GM23248 (cell line): ENCODE measurements around the gene LFNG.
"Not testable (repeated sequence)": the region's sequence is repeated elsewhere in the genome, so short reads cannot be mapped to it uniquely, and the experiment has no call there.

ENCODE experiments used
- EZH2 ChIP-seq: fragments of 200-600 bp; sonication (generic); IDR thresholded peaks from 2 replicates; pipeline ENCODE4 v1.6.1; 2018; ENCODE audit warnings: antibody characterized with exemption, mild to moderate bottlenecking; ENCODE audit not compliant: insufficient read depth, poor library complexity, severe bottlenecking
- EZH2phosphoT487 ChIP-seq: fragments of 200-600 bp; sonication (generic); IDR thresholded peaks from 2 replicates; pipeline ENCODE4 v1.6.1; 2018; ENCODE audit warnings: antibody characterized with exemption, moderate library complexity, mild to moderate bottlenecking, low read depth; ENCODE audit not compliant: insufficient read depth

GRCh38 chr7:2535872-2536627 lies 16.5 kb downstream of the LFNG start:
- not testable (repeated sequence) for TF ChIP-seq EZH2, EZH2phosphoT487
